ENCODE data around the gene LAMB3.
A peak's percentile ranks its signal among the peaks of the same experiment; 100 is the strongest.

The LAMB3 gene

DNA sequence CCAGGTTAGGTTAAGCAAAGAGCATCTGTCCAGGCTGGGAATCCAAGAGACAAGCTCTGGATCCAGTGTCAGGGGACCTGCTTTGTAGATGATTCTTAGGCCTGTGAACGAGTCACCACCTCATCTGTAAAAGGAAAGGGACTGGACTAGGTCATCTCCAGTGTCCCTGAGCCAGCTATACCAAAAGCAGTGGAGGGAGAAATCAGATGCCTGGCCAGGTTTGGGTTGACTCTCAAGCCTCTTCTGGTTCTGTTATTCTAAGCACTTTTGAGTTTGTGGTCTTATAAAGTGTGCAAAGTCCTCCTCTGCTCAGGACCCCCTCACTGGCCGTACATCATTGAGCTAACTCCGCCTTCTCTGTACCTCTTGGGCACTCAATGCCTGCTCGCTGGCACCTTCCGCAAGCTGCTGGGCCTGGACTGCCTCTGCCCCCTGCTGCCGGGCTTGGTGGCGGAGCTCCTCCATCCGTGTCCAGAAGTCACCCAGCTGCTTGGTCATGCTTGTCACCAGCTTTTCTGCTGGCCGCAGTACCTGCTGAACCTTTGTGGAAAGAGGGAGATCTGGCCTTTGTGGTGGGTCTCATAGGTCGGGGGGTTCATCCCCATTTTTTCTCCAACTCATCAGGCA lies 35.1 kb downstream of the LAMB3 start:
- DNase-seq = no peak

DNA sequence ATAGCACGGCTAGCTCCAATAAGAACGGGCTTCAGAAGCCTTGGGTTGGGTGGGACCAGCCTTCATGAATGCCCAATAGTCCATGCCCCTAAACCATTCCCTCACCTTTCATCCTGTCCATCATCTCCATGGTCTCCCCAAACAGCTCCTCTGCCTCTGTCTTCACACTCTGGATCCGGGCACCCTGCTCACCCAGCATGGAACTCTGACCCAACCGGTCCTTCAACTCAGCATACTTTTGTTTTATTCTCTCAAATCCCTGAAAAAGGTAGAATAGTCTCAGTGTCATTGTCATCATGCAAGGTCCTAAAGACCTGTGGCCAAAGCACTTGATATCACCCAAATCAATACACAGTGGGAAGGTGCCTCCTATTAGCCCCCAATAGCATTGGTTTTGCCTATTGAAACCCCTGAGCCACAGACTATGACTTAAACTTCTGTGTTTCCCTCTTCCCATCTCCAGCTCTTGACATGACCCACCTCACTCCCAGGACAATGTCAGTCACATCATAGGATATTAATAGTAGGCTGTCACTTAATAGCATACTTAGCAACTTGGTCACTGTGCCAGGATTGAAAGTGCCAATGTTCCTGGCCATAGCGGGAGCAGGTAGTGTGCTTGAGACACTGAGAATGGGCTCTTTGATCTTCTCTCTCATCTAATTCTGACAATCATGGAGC lies 35.7 kb downstream of the LAMB3 start:
- DNase-seq = no peak

DNA sequence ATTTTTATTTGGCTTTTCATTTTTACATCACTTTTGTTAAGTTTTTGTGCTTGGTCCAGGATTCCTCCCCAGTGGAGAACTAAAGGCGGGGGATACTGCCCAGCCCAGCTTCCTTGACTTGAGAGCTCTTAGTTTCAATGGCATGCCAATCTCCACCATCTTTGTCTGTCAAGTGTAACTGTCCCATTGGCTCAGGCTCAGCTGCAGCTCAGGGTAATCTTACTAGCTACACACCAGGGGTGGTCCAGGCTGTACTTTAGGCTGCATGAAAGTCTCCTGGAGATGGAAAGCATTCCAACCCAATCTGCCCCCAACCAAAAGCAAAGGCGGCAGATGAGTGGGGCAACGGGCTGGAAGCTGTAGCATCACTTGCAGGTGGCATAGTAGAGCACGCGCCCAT lies 37.3 kb downstream of the LAMB3 start:
- no peak for DNase-seq

GRCh38 chr1:209614151-209614420 lies 38.1 kb downstream of the LAMB3 start:
- DNase-seq = no peak

GRCh38 chr1:209613400-209614150 lies 38.6 kb downstream of the LAMB3 start:
- DNase-seq = no peak

DNA sequence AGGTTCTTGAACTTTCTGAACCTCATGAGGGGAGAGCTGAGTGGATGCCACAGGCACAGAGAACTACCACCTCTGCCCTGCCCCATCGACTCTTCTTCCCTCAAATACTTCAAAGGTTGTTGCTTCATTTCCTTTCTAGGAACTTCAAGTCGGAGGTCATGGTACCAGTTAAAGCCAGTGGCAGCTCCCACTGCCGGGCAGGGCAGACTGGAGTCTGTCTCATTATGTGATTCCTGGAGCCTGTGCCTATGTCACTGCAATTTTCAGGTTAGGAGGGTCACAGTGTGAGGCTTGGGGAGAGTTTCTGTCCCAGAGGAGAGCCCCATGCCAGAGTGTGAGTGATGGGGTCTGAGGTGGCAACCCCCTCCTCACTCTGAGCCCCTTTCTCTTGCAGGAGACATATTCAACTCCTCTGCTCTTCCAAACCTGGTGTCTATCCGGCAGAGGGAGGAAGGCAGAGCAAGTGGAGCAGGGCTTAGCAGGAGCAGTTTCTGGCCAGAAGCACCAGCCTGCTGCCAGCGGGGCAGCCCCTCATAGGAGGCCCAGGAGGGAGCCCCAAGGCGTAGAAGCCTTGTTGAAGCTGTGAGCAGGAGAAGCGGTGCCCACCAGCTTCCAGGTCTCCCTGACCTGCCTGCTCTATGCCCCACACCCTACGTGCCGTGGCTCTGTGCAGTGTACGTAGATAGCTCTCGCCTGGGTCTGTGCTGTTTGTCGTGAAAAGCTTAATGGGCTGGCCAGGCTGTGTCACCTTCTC lies 39.4 kb downstream of the LAMB3 start:
- DNase-seq = no peak

DNA sequence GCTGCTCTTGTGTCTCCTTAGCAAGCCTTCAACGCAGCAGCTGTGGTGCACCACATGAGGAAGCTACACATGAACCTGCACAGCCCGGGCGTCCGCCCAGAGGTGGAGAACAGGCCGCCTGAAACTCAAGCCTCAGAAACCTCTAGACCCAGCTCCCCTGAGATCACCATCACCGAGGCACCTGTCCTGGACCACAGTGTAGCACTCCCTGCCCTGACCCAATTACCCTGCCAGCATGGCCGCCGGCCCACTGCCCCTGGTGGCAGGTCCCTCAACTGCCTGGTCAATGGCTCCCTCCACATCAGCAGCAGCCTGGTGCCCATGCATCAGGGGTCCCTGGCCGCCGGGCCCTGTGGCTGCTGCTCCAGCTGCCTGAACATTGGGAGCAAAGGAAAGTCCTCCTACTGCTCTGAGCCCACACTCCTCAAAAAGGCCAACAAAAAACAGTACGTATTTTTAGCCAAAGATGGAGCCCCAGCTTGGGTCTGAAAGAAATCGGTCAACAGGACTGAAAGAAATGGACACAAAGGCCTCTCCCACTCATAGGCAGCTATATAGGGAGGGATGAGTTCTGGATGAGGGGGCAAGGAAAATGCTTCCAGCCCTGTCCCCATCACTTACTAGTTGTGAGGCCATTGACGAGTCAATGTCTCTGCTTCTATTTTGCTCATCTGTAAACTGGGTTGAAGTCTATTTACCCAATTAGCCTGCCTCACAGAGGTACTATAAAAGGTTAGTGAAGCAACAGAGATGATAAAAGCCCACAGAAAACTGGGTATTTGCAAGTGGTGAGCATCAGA lies 40.3 kb downstream of the LAMB3 start:
- DNase-seq = no peak

DNA sequence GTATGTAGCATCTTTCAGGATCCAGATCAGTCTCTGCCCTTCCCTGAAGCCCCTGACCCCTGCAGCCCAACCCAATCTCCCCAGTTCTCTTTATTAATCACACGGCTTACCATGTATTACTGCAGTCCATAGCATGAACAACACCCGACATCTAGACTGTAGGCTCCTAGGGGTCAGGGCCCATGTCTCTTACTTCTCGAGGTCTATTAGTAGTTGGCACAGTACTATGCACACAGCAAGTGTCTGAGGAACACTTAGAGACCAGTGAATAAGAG lies 41.7 kb downstream of the LAMB3 start:
- DNase-seq = no peak

DNA sequence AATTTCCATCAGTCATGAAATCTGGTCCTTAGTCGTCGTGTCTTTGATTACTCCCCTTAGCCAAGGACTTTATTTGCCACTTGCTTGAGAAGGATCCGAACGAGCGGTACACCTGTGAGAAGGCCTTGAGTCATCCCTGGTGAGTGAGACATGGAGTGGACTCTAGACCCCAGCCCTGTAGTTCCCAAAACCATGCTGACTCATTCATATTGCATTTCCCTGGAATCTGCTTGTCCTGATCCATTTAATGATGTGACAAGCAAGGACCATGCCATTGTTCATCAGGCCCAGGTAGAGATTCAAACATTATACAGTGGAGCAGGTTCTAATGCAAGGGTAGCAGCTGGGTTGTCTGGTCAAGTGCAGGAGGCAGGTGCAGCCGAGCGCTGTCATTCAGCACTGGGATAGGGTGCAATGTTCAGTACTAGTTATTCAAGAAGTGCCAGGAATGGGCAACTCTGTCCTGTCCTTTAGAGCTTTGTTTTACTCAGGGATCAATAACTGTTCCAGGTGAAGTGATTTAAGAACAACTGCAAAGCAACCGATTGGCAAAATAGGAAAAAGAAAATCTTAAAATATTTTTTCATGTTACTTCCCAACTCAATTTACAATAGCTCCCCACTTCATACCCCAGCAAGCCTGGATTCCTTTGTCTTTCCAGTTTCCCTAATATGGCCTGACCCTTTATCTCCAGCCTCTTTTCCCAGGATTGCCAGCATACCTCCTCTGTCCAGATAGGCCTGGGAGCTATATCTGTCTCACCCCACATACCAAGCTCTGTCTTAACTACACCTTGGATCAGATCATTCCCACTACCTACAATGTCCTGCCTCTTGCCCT lies 42.2 kb downstream of the LAMB3 start:
- DNase-seq = no peak

- no peak for DNase-seq
Observed at GRCh38 chr1:209609041-209609790, 43.0 kb downstream of the LAMB3 start.

- no peak for DNase-seq
Observed at GRCh38 chr1:209607795-209608178, 44.4 kb downstream of the LAMB3 start.

DNA sequence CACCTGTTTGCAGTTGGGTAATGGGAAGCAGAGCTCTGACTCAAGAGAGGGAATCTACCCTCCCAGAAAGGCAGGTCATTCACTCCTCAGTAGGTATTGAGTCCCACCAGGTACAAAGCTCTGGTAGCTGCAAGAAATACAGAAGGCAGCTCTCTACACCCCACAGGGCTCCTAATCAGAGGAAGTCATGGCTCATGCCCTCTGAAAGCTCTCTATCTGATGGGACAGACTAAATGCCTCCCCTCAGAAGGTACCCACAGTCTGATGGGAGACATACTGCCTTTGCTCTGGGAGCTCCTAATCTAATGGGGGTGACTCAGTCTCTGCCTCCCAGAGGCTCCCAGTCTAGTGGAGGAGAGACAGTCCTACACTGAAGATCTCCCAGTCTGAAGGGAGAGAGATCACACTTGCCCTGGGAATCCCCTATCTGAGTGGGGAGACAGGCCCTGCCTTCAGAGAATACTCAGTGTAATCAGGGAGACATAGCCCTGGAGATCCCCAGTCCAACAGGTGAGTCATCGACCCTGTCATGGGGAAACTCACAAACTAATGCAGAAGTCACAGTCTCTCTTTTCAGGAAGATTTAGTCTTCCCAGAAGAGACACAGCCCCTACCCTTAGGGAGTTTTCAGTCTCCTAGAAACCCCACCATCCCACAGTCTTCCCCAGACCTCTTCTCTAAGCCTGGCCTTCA lies 45.0 kb downstream of the LAMB3 start:
- DNase-seq = no peak

DNA sequence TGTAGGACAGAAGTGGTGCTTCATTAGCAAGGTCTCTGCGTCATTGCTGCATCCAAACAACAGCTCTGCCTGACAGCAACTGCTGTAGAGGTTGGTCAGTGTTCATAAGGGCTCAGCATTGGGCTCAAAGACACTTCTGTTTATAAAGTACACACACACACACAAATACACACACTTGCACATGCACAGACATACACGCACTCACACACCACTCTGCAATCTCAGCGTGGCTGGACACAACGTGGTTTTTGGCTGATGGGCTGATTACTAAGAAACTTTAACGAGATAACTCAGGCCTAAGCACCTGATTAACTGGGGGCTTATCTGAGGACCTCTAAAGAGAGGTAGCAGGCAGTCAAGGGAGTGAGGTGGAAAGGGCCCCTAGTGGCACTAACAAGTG lies 48.3 kb downstream of the LAMB3 start:
- DNase-seq = no peak

- peak; percentile 26 for DNase-seq
Observed at GRCh38 chr1:209601809-209602657, 50.2 kb downstream of the LAMB3 start.

DNA sequence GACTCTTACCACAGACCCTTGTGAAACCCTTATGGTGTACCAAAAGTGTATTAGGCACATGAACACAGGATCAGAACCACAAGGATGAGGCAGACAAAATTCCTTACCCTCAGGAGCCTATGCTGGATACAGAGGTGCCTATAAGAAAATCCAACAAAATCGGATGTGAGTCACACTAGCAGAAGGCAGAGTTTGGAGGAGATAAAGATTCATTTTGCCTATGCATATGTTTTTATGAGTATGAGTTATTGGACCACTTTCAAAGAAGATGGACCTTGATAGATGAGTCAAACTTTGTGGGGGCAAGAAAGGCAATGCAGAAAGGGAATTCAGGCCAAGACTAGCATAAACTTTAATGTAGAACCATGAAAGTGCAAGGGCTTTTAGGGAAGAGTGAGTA lies 51.7 kb downstream of the LAMB3 start:
- DNase-seq = no peak

DNA sequence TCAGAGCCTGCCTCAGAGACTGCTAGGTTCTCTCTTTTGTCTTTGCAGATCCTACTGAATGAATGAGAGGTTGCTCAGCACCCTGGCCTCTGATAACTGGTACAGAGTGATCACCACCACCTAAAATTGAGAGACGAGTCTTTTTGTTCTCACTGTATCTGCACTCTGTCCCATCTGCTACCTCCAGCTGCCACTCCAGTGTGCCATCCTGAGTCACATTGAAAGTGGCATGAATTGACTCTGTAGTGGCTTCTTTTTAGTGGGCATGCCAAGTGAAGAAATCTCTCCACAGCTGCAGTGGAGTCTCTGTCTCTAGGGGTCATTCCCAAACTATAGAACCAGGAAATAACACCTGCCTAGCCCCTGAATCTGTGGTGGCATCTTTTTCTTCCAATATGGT lies 54.0 kb downstream of the LAMB3 start:
- no peak for DNase-seq

GRCh38 chr1:209597499-209597898 lies 54.7 kb downstream of the LAMB3 start:
- no peak for DNase-seq

DNA sequence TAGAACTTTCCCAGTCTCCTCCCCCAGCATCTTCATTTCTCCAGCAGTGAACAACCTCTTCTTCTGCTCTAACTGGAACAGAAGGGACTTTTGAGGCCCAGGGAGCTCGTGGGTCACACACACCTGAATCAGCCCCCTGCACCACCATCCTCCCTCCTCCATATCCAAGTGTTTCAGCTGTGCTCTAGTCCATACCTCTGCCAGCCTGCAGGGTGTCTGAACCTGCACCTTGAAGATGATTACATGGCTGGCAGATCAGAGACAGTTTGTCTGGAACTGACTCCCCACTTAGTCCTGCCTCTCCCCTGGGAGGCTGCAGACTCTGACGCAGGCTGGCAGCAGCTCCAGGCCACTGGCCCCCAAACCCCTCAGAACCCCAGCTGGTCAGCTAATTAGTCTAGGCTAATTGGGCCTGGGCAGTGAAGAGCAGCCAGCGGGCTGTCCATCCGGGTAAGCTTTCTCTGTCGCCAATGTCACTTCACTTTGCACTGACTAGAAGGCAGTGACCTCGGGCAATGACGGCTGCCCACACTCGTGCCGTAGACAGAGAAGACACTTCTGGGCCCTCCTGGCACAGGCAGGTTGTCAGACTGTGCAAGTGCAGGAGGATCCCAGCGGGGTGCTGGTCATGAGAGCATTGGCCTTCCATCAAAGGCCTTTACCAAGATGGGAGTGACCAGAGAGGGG lies 56.5 kb downstream of the LAMB3 start:
- no peak for DNase-seq

- no peak for DNase-seq
Observed at GRCh38 chr1:209595028-209595427, 57.2 kb downstream of the LAMB3 start.
